SK-N-SH (cell line): ENCODE data around the gene RIMKLA. TPM values are rescaled to one million over a fixed set of nuclear protein-coding genes. Genes with fewer than 3 reads are reported as not detected.

Source experiments
- CTCF ChIA-PET: fragments of 300-600, 350-600 bp; formaldehyde crosslinking; extraction: SDS; loops from one replicate; lab custom pipeline; 2021; lab: Yijun Ruan, JAX
- POLR2A ChIA-PET: fragments of 350-600 bp; sonication (Branson Sonifier 250); formaldehyde crosslinking; extraction: SDS; loops from one replicate; lab custom pipeline; 2020; ENCODE audit warnings: antibody characterized with exemption, inconsistent platforms; lab: Yijun Ruan, JAX
- DNase-seq: peaks from one replicate; pipeline ENCODE4 v3.0.0; 2012
- H2AFZ ChIP-seq: fragments of 200-600 bp; sonication (generic); 2 replicates; pipeline ENCODE4 v1.8.1; 2016; ENCODE audit warnings: antibody characterized with exemption, mild to moderate bottlenecking, low read depth
- H3F3A ChIP-seq: fragments of 200-600 bp; sonication (generic); replicated peaks from 2 replicates; pipeline ENCODE3; 2016; ENCODE audit warnings: antibody characterized with exemption, mild to moderate bottlenecking; ENCODE audit not compliant: insufficient read depth
- H3K27ac ChIP-seq, 2 experiments: fragments of 200-500 bp in 1 of 2; fragments of 200-600 bp in 1 of 2; sonication (Bioruptor generic) in 1 of 2; sonication (generic), shearing (Covaris generic) in 1 of 2; 2 replicates each; pipeline versions ENCODE4 v1.5.1 to v1.6.1; 2014 to 2016; ENCODE audit warnings: low read depth in 2 of 2, inconsistent platforms in 1 of 2, low read length in 1 of 2, mild to moderate bottlenecking in 1 of 2, mixed read lengths in 1 of 2
- H3K27me3 ChIP-seq: fragments of 200-600 bp; sonication (generic), shearing (Covaris generic); 2 replicates; pipeline ENCODE4 v1.6.1; 2016; ENCODE audit warnings: mixed run types; ENCODE audit not compliant: insufficient read depth
- H3K36me3 ChIP-seq, 2 experiments: fragments of 200-500 bp in 1 of 2; fragments of 200-600 bp in 1 of 2; sonication (Bioruptor generic) in 1 of 2; sonication (generic) in 1 of 2; replicated peaks in 1 of 2; 2 replicates each; pipeline versions ENCODE3 to v1.5.1; 2014 to 2016; ENCODE audit warnings: low read length in 1 of 2, mild to moderate bottlenecking in 1 of 2; ENCODE audit not compliant: insufficient read depth in 2 of 2, control insufficient read depth in 1 of 2
- H3K4me1 ChIP-seq, 2 experiments: fragments of 200-500 bp in 1 of 2; fragments of 200-600 bp in 1 of 2; sonication (Bioruptor generic) in 1 of 2; sonication (generic), shearing (Covaris generic) in 1 of 2; 2 replicates each; pipeline versions ENCODE4 v1.5.1 to v1.6.1; 2014 to 2016; ENCODE audit warnings: low read depth in 1 of 2, low read length in 1 of 2, mixed run types in 1 of 2; ENCODE audit not compliant: insufficient read depth in 2 of 2, control insufficient read depth in 1 of 2
- H3K4me2 ChIP-seq: fragments of 200-600 bp; sonication (generic), shearing (Covaris generic); 2 replicates; pipeline ENCODE4 v1.6.1; 2017; ENCODE audit warnings: mixed run types
- H3K4me3 ChIP-seq, 2 experiments: fragments of 200-500 bp in 1 of 2; fragments of 200-600 bp in 1 of 2; sonication (Bioruptor generic) in 1 of 2; sonication (generic), shearing (Covaris generic) in 1 of 2; 2 replicates each; pipeline versions ENCODE4 v1.5.1 to v1.8.1; 2014 to 2016; ENCODE audit warnings: low read depth in 2 of 2, inconsistent platforms in 1 of 2, low read length in 1 of 2, mild to moderate bottlenecking in 1 of 2, mixed read lengths in 1 of 2, moderate library complexity in 1 of 2
- H3K79me2 ChIP-seq: fragments of 200-600 bp; sonication (generic); 2 replicates; pipeline ENCODE4 v1.8.1; 2017; ENCODE audit warnings: mild to moderate bottlenecking; ENCODE audit not compliant: insufficient read depth
- H3K9ac ChIP-seq: fragments of 200-600 bp; sonication (generic); 2 replicates; pipeline ENCODE4 v1.6.1; 2017; ENCODE audit warnings: mixed run types
- H3K9me2 ChIP-seq: fragments of 200-600 bp; sonication (generic); 2 replicates; pipeline ENCODE4 v1.6.1; 2017; ENCODE audit warnings: mixed run types
- H3K9me3 ChIP-seq: fragments of 200-600 bp; sonication (generic); 2 replicates; pipeline ENCODE4 v1.6.1; 2017; ENCODE audit warnings: mixed run types, mild to moderate bottlenecking, moderate library complexity
- H4K20me1 ChIP-seq: fragments of 200-600 bp; sonication (generic); 2 replicates; pipeline ENCODE4 v1.6.1; 2017; ENCODE audit warnings: mild to moderate bottlenecking, mixed run types; ENCODE audit not compliant: insufficient read depth
- CTCF ChIP-seq: fragments of 200-600 bp; sonication (generic); IDR thresholded peaks from 2 replicates; pipeline ENCODE4 v1.6.1; 2017; ENCODE audit warnings: antibody characterized with exemption, mild to moderate bottlenecking, moderate library complexity
- ELF1 ChIP-seq: IDR thresholded peaks from 2 replicates; pipeline ENCODE4 v1.4.0; 2012
- EP300 ChIP-seq, 2 experiments: IDR thresholded peaks; 2 replicates each; pipeline versions ENCODE4 v1.4.0 to v1.6.1; 2012; ENCODE audit warnings: borderline replicate concordance in 1 of 2, low read depth in 1 of 2, low read length in 1 of 2
- EZH2phosphoT487 ChIP-seq: fragments of 200-600 bp; sonication (generic); IDR thresholded peaks from 2 replicates; pipeline ENCODE4 v1.6.1; 2017; ENCODE audit warnings: low read depth, mixed run types, mild to moderate bottlenecking, antibody characterized with exemption, moderate library complexity, borderline replicate concordance
- FOXJ3 ChIP-seq: sonication (generic); formaldehyde crosslinking; IDR thresholded peaks from 2 replicates; pipeline ENCODE4 v1.5.1; 2020; ENCODE audit warnings: mild to moderate bottlenecking, missing genetic modification reagents
- FOXM1 ChIP-seq: IDR thresholded peaks from 2 replicates; pipeline ENCODE4 v1.4.0; 2012; ENCODE audit warnings: low read depth, mild to moderate bottlenecking
- GABPA ChIP-seq: IDR thresholded peaks from 2 replicates; pipeline ENCODE4 v1.4.0; 2012; ENCODE audit warnings: low read depth, mild to moderate bottlenecking
- GATA2 ChIP-seq: sonication (generic); formaldehyde crosslinking; IDR thresholded peaks from 2 replicates; pipeline ENCODE4 v1.5.0; 2020; ENCODE audit warnings: mild to moderate bottlenecking, missing genetic modification reagents
- JUND ChIP-seq: IDR thresholded peaks from 2 replicates; pipeline ENCODE4 v1.4.0; 2012
- MAX ChIP-seq: IDR thresholded peaks from 2 replicates; pipeline ENCODE4 v1.4.0; 2012; ENCODE audit warnings: low read depth
- MEF2A ChIP-seq: IDR thresholded peaks from 2 replicates; pipeline ENCODE4 v1.4.0; 2012; ENCODE audit warnings: low read depth, borderline replicate concordance
- RAD21 ChIP-seq: IDR thresholded peaks from 2 replicates; pipeline ENCODE4 v1.6.1; 2012; ENCODE audit warnings: mild to moderate bottlenecking, low read length
- RCOR1 ChIP-seq: fragments of 150-350 bp; IDR thresholded peaks from 2 replicates; pipeline ENCODE4 v1.6.1; 2017; ENCODE audit warnings: antibody characterized with exemption, low read length
- SIN3A ChIP-seq: IDR thresholded peaks from 2 replicates; pipeline ENCODE4 v1.6.1; 2012; ENCODE audit warnings: low read depth, mild to moderate bottlenecking, low read length, moderate library complexity, borderline replicate concordance
- SMC3 ChIP-seq: IDR thresholded peaks from 2 replicates; pipeline ENCODE4 v1.6.1; 2012; ENCODE audit warnings: low read depth, low read length, improper control_type of control experiment
- TAF1 ChIP-seq: IDR thresholded peaks from 2 replicates; pipeline ENCODE4 v1.6.1; 2012; ENCODE audit warnings: low read depth, mild to moderate bottlenecking, low read length, moderate library complexity, borderline replicate concordance
- TCF12 ChIP-seq: IDR thresholded peaks from 2 replicates; pipeline ENCODE4 v1.4.0; 2012
- USF1 ChIP-seq: IDR thresholded peaks from 2 replicates; pipeline ENCODE4 v1.4.0; 2012; ENCODE audit warnings: low read depth, borderline replicate concordance
- YY1 ChIP-seq: IDR thresholded peaks from 2 replicates; pipeline ENCODE4 v1.4.0; 2012; ENCODE audit warnings: low read depth, mild to moderate bottlenecking
- WGBS: methylation state at CpG from one replicate; pipeline ENCODE4 v1.1.6; 2017; ENCODE audit warnings: low lambda C conversion rate; 5-methylcytosine and 5-hydroxymethylcytosine counted together
- polyA plus RNA-seq, 3 experiments: library from polyadenylated mRNA; depleted of rRNA; stranded (reverse); fragments of >200 nt; gene quantifications; 2 replicates each; pipeline ENCODE4 v1.2.3, GENCODE V29; 2012

Gene RIMKLA
- polyA plus RNA-seq, 1 of the 3 experiments (the other 2 are of a cell fraction): 0.08 TPM

- CTCF ChIA-PET: interaction anchor here (1.3 kb wide), 1 partner anchor 19 kb away, joined by 5 read pairs; no protein-coding TSS in a partner anchor
- Histone ChIP-seq H4K20me1 (no peaks in the 10 kb centered on the region), H3K9me2 (no peaks in the 10 kb centered on the region), H3K27ac (no peak overlapping the region), H3K9ac (no peak overlapping the region), H3F3A (no peaks in the 10 kb centered on the region), H2AFZ (no peak overlapping the region)
- no peak for TF ChIP-seq FOXM1
- TF ChIP-seq, all 33 proteins: peak for 0
- no peak for DNase-seq
- Histone ChIP-seq H3K36me3 (no peaks in the 10 kb centered on the region), H3K4me3 (no peak overlapping the region), H3K79me2 (no peaks in the 10 kb centered on the region), H3K4me1 (no peaks in the 10 kb centered on the region), H3K9me3 (no peaks in the 10 kb centered on the region), H3K4me2 (no peak overlapping the region), H3K27me3 (no peaks in the 10 kb centered on the region; the same call in 1 of the 2 replicates)
- WGBS: 82% methylated on average over 4 of the region's 4 CpGs
- POLR2A ChIA-PET: no interaction called here
Measured at GRCh38 chr1:42432714-42433113, 52.1 kb downstream of the RIMKLA start.

GRCh38 chr1:42433369-42433768 is 52.8 kb downstream of the RIMKLA start:
- Histone ChIP-seq H3K4me2 (no peak overlapping the region), H3K36me3 (no peaks in the 10 kb centered on the region), H3K27ac (no peak overlapping the region), H3K4me1 (no peaks in the 10 kb centered on the region), H3K79me2 (no peaks in the 10 kb centered on the region), H3F3A (no peaks in the 10 kb centered on the region), H4K20me1 (no peaks in the 10 kb centered on the region), H3K9me2 (no peaks in the 10 kb centered on the region), H3K4me3 (no peak overlapping the region), H3K9ac (no peak overlapping the region), H3K9me3 (no peaks in the 10 kb centered on the region), H2AFZ (no peak overlapping the region), H3K27me3 (no peaks in the 10 kb centered on the region; the same call in 1 of the 2 replicates)
- CTCF ChIA-PET: interaction anchor here (1.3 kb wide), 1 partner anchor 18 kb away, joined by 5 read pairs; no protein-coding TSS in a partner anchor
- DNase-seq: no peak
- POLR2A ChIA-PET: no interaction called here
- WGBS: 71% methylated on average over 5 of the region's 6 CpGs
- TF ChIP-seq SMC3 (no peak), TAF1 (no peak), RAD21 (no peak), RCOR1 (no peak), GABPA (no peak), TCF12 (no peak), USF1 (no peak)

GRCh38 chr1:42434340-42434739 is 53.7 kb downstream of the RIMKLA start:
- DNase-seq: no peak
- Histone ChIP-seq H3K9me2 (no peaks in the 10 kb centered on the region), H3K79me2 (no peaks in the 10 kb centered on the region), H3K9ac (no peak overlapping the region), H3K4me3 (no peak overlapping the region), H3K4me1 (no peaks in the 10 kb centered on the region), H3K27ac (no peak overlapping the region), H3K36me3 (no peaks in the 10 kb centered on the region), H3K9me3 (no peaks in the 10 kb centered on the region), H2AFZ (no peak overlapping the region), H3K4me2 (no peak overlapping the region), H4K20me1 (no peaks in the 10 kb centered on the region), H3K27me3 (no peaks in the 10 kb centered on the region; the same call in 1 of the 2 replicates), H3F3A (no peaks in the 10 kb centered on the region)
- ChIA-PET CTCF (no interaction called here), POLR2A (no interaction called here)
- WGBS: 57% methylated on average over 4 of the region's 4 CpGs
- TF ChIP-seq TCF12: no peak
- no peak for TF ChIP-seq JUND
- no peak for TF ChIP-seq GABPA
- no peak for TF ChIP-seq ELF1
- TF ChIP-seq RAD21: no peak
- TF ChIP-seq YY1: no peak
- TF ChIP-seq CTCF: no peak
- no peak for TF ChIP-seq SIN3A
- TF ChIP-seq MAX: no peak
- TF ChIP-seq EP300 (IDR thresholded peaks at IDR 0.05; ENCODE audit: borderline replicate concordance in 1 of 2, low read depth in 1 of 2, low read length in 1 of 2): no peak
- TF ChIP-seq MEF2A: no peak
- no peak for TF ChIP-seq FOXJ3 (CRISPR knock-in tag)
- TF ChIP-seq TAF1: no peak
- TF ChIP-seq EZH2phosphoT487: no peak
- no peak for TF ChIP-seq GATA2 (CRISPR knock-in tag)
